GM10266 (cell line): ENCODE results near the gene ALOX5.

ENCODE experiments used
- DNase-seq: peaks from one replicate; pipeline ENCODE4 v3.0.0; 2012; ENCODE audit errors: extremely low spot score
- CTCF ChIP-seq: IDR thresholded peaks from 2 replicates; pipeline ENCODE4 v1.5.1; 2012; ENCODE audit warnings: mild to moderate bottlenecking, low read depth; ENCODE audit not compliant: control insufficient read depth, insufficient read depth; ENCODE audit errors: missing control alignments

The ALOX5 gene

GRCh38 chr10:45439365-45439764 lies 65.3 kb downstream of the ALOX5 start:
- no peak for TF ChIP-seq CTCF
- peak; percentile 12 for DNase-seq

- no peak for TF ChIP-seq CTCF
- DNase-seq: peak; percentile 15
These were observed 65.9 kb downstream of the ALOX5 start for GRCh38 chr10:45439873-45440272.

GRCh38 chr10:45440511-45441062 lies 66.6 kb downstream of the ALOX5 start:
- TF ChIP-seq CTCF: no peak
- no peak for DNase-seq

- DNase-seq: no peak
- no peak for TF ChIP-seq CTCF
These were observed 67.5 kb downstream of the ALOX5 start for GRCh38 chr10:45441239-45442190.

- peak; percentile 13 for DNase-seq
- no peak for TF ChIP-seq CTCF
These were observed 68.2 kb downstream of the ALOX5 start for GRCh38 chr10:45442251-45442650.

- peak; percentile 28 for DNase-seq
- peak; percentile 16 for TF ChIP-seq CTCF
These were observed 68.6 kb downstream of the ALOX5 start for GRCh38 chr10:45442662-45443061.
